Measurements from ENCODE around the gene LMF1.

Gene LMF1

GRCh38 chr16:945271-946047 lies 25.3 kb downstream of the LMF1 start:
- no peak for DNase-seq

- no peak for DNase-seq
Observed at GRCh38 chr16:943971-944370, 26.8 kb downstream of the LMF1 start.

DNA sequence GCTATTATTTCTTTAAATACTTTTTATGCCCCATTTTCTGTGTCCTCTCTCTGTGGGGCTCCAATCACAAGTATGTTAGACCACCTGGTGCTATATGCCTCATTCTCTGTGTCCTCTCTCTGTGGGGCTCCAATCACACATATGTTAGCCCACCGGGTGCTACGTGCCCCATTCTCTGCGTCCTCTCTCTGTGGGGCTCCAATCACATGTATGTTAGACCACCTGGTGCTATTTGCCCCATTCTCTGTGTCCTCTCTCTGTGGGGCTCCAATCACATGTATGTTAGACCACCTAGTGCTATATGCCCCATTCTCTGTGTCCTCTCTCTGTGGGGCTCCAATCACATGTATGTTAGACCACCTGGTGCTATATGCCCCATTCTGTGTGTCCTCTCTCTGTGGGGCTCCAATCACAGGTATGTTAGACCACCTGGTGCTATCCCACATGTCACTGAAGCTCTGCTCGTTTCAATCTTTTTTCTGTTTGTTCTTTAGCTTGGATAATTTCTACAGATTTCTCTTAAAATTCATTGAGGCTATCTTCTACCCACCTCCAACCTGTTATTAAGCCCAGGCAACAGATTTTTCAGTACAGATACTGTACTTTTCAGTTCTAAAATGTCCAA lies 28.2 kb downstream of the LMF1 start:
- DNase-seq = no peak

DNA sequence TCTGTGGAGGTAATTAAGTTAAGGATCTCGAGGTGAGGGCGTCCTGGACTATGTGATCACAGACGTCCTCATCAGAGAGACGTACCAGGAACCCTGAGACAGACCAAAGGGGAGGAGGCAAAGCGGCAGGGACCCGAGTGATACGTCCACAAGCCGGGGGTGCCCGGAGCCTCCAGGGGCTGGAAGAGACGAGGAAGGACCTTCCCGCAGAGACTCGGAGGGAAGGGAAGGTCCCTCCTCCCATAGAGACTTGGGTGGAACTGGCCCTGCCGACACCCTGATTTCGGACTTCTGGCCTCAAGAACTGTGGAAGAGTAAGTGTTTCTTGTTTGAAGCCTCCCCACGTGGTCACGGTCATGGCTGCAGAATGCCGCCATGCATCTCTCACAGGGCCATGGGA lies 30.8 kb downstream of the LMF1 start:
- no peak for DNase-seq

- DNase-seq = no peak
Observed at GRCh38 chr16:939311-939710, 31.5 kb downstream of the LMF1 start.

DNA sequence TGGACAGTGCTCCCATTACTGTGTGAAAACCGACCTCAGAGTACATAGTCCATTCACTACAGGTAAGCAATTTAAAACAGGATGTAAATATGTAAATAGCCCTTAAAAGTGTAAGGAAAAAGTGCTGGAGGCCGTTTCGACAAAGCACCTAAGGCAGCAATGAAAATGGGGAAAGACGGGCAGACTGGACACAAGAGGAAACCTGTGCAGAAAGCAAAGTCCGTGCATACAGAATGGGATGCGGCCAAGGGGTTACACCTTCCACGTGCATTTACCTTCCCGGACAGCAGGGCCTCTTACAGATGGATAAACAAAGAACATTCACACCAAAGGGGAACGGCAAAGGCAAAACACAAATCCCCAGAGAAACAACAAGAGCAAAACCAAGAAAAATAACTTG lies 32.0 kb downstream of the LMF1 start:
- DNase-seq = no peak

GRCh38 chr16:938136-938535 lies 32.6 kb downstream of the LMF1 start:
- no peak for DNase-seq

DNA sequence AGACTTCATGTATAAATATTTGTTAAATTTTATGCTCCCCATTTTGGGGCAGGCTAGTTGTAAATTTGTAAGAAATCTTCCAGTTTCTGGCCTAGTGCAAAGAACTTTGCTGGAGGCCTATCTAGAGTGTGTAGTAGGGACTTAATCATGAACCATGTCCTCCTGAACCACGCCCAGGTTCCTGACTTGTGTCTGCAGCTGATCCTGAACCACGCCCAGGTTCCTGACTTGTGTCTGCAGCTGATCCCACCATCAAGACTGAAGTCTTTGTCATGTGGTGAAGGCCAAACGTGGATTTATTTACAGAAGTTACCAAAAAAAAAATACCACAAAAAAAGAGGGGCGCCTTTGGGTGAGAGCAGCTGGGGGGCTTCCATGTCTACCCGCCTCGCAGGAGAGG lies 33.1 kb downstream of the LMF1 start:
- no peak for DNase-seq

DNA sequence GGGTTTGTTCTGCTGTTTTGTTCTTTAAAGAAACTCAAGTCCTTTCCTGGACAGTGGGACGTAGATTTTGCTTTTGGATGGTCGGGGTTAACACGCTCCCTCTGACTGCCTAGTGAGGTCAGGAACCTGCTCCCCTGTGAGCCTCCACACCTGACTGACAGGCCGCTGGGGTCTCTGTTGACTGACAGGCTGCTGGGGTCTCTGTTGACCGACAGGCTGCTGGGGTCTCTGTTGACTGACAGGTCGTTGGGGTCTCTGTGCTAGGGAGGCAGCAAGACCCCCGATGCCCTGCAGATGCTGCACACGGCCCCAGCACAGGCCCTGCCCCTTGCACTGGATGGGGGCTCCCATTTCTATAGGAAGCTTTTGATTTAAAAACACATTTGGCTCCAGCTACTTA lies 33.5 kb downstream of the LMF1 start:
- DNase-seq = no peak

DNA sequence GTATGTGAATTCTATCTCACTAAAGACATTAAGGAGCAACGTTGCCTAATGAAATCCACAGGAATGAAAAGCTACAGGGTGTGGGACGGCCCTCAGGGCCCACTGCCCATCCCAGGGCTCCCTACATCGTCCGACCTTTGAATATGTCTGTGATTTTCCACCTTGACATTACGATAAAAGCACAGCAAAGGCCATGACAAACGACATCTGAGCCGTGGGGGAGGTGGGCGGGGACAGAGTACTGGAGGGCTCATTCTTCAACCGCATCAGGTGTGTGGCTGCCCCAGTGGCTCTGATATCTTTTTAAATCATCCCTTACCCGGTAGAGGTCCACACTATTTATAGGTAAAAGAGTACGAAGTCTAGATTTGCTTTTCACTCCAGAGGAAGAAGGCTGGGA lies 35.1 kb downstream of the LMF1 start:
- DNase-seq = no peak

DNA sequence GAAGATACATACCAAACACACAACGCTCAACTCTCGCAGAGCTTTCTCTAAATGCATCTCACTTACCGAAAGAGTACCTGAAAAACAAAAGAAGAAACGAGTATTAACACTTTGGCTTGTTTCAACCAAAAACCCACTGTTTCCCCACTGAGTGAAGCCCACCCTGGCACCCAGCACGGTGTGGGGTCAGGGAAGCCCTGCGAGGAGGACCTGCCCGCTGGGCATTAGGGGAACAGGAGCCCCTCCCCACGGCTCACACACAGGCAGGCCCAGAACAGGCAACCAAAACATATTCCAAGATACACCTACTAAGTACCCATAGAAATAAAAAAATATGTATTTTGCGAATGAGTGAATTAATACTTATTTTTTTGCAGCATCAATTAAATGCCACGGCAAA lies 36.6 kb downstream of the LMF1 start:
- DNase-seq = no peak

DNA sequence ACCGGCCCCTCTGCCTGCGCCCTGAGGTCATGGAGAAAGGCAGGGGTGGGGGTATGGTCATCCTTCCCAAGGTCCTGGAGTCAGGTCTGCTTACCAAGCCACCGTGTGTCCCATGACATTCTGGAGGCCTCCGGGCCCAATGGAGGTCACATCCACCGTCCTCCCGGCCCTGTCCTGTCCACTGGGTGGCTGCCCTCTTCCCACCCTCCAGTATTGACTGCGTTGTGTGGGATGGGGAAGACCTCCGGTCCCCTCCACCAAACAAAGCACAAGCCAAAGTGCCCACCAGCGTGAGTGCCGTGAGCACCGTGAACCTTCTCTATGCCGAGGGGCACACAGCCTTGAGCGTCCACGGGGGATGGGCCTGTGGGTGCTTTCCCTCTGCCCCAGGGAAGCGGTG lies 37.2 kb downstream of the LMF1 start:
- DNase-seq = no peak

DNA sequence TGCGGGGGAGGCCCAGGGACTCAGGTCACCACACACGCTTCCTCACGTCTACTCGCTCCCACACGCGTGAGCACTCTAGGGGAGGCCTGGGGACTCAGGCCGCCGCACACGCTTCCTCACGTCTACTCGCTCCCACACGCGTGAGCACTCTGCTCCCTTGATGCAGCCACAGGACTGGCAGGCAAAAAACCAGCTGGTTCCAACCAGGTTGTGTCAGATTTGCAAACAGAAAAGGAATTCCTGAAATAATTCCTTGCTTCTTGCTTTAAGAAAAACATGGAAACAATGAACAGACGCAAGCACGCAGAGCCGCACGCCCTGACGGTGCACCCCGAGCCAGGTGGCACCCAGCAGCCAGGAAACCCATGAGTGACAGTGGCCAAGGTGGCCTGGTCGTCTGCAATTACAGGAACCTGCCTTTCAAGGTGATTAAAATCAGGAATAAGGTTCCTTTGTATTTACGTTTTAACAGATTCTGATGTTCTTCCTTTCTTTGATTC lies 37.9 kb downstream of the LMF1 start:
- no peak for DNase-seq

DNA sequence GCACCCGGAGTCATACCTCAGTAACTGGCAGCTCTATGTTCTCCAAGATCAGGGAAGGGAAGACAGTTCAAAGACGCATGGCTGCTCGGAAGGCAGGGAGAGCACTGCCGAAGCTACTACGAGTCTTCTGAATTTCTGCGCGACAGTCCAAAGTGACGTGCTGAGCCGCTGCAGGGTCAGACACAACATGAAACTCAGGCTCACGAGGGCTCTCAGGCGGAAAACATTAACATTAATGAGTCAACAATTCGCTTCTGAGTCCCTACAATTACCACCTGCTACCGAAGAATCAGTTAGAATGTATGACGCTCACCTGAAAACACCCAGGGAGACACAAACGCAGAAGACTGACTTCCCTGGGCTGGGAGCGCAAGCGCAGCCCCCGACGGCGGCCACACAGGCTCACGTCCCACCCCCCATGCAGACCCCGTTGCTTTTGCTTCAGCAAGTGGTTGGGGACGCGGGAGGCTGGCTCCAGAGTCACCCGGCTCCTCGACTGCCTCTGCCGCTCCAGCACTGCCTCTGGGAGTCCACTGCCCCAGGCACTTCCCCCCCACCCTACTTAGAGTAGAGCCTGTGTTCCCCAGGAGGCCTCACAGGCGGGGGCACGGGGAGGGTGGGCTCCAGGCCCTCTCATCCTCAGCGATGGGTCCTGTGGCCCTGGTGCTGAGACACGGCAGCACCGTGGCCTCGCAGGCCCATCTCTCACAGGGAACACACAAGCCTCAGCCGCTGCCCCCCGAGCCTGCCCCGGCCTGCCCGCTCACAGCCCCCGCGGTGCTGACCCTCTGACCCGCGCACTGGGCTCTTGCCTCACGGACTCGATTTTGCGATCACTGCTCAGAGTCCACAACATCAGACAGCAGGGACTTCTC lies 38.9 kb downstream of the LMF1 start:
- no peak for DNase-seq

- no peak for DNase-seq
Observed at GRCh38 chr16:931171-931570, 39.6 kb downstream of the LMF1 start.

DNA sequence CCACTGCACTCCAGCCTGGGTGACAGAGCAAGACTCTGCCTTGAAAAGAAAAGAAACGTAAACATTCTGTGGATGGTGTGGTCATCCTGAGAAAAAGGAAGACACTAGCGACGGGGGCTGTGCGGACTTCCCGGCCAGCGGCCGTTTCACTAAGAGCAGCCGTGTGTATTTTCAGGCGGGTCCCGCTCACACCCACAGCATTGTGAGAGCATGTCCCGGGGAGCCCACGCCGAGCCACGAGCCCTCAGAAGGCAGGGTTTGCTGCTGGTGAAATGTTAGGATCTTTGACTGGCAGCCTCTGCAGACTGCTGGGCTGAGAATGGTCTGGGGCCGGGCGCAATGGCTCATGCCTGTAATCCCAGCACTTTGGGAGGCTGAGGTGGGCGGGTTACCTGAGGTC lies 40.3 kb downstream of the LMF1 start:
- DNase-seq = no peak

DNA sequence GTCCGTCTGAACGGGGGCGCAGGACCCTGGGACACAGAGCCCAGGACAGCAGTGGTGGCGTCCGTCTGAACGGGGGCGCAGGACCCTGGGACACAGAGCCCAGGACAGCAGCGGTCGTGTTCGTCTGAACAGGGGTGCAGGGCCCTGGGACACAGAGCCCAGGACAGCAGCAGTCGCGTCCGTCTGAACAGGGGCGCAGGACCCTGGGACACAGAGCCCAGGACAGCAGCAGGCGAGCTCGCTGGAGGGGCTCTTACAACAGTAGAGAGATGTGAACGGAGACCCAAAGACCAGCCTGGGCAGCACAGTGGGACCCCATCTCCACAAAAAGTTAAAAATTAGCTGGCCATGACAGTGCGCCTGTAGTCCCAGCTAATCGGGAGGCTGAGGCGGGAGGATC lies 40.7 kb downstream of the LMF1 start:
- DNase-seq = no peak

GRCh38 chr16:929227-930073 lies 41.3 kb downstream of the LMF1 start:
- no peak for DNase-seq

DNA sequence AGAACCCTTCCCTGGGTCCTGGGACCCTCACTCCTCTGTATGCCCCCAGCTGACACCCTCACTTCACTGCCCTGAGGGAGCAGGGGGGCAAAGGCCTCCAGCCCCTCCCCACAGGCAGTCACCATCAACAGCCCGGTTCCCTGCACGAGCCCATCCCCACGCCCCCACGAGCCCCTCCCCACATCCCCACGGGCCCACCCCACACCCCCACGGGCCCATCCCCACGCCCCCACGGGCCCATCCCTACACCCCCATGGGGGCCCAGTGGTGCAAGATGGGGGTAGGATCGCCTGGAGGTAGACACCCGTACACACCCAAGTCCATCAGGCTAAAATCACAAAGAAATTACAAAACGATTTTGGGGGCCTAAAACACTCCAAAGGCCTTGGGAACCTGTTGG lies 42.3 kb downstream of the LMF1 start:
- DNase-seq = no peak

DNA sequence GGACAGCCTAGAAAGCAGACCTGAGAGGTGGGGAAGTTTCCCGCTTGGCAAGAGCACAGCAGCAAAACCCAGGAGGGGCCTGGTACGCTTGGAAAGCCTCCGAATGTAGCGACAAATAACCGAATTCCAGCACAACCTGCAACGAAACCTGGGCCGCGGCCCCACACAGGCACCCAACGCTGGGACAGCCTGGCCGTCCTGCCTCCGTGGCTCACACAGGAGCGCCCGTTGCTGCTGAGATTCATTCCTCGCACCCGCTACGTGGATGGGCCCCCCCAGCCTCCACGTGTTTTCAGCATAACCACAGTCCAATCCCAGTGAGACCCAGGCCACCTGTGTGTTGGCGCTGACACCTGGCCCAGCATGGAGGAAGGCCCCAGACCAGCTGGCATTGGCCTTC lies 42.9 kb downstream of the LMF1 start:
- DNase-seq = no peak

- DNase-seq = no peak
Observed at GRCh38 chr16:927406-927805, 43.4 kb downstream of the LMF1 start.

DNA sequence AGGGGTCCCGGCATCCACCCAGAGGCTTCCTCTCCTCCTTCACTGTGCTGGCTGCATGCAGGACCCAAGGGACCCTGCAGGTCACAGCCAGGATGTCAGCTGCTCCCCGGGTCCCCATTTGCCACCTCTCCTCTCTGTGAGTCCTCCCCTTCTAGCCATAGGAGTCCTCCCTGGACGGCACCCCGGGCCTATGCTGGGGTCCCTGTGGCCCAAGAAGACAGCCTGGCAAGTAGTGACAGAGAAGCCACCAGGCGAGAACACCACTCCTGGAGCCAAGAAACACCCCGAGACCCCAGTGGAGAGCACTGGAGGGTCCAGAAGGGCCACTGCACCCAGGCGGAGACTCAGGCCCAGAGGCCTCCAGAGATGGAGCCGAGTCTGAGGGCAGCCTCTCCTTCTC lies 44.1 kb downstream of the LMF1 start:
- DNase-seq = no peak

DNA sequence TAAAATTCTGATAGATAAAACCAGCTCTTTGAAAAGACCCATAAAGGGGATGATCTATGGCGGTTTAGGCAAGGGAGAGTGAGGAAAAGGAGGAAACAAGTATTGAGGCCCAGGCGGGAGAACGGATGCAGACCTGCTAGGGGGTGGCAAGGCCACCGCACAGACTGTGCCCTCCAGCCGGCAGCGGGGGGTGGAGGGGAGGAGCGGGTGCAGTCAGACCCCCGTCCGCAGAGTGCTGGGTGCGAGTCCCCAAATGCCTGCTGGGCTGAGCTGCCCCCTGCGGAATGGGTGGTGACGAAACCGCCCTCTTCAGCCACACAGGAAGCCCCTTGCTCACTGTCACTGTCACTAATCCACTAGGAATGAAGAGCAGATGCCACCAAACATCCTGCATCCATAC lies 46.0 kb downstream of the LMF1 start:
- DNase-seq = no peak

Data from activated CD8-positive, alpha-beta memory T cell treated with anti-CD3 and anti-CD28 coated beads for 24 hours (primary cell).